ENCODE results near the gene ACAP1. TPM values are rescaled to one million over a fixed set of nuclear protein-coding genes. Genes with fewer than 3 reads are reported as not detected.
A peak's percentile ranks its signal among the peaks of the same experiment; 100 is the strongest.

ACAP1 gene
- total RNA-seq, 6 experiments from 2014 or later = 3.2 to 6.4 (median 4.9) TPM

DNA sequence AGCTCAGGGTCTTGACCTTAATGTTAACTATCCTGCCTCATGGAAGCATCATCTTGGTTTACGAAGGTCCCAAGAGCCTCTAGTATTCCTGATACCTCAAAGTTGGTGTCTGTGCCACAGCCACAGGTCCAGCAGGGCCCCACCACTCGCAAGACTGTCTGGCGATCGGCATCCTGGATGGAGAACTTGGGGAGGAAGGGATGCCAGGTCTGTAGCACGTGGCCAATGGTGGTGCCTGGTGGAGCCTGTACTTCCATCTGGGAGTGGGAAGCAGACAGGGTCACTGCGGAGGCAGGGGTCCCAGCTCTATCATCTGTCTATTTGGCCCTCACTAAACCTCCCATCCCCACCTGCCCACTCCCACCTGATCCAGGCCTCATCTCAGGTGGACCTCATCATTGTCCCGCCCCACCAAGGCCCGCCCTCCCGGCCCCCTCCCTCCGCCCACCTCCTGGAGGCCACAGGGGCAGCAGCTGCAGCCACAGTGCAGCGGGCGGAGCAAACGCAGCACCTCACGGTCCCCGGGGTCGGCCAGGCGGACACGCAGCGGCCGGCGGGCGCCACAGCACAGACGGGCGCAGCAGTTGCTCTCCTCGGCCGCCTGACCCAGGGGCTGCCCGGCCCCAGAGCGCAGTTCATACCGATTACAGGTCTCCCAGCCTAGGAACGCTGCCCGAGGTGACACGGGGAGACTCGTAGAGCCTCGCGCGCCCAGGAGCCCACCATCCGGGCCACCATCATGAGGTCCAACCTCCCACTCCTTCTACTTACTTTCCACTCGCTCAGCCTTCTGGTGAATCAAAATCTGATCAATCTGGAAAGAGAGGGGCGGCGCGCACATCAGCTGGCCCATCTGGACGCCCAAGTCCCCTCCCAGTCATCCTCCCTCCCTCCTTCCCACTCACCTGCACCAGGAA lies 56.6 kb downstream of the ACAP1 start:
- peaks cover 6% of the 10 kb centered on the region for H3K4me1 Mint-ChIP-seq (ENCODE audit: low read depth)
- H3K9me3 Mint-ChIP-seq = no peaks in the 10 kb centered on the region
- H3K4me3 Mint-ChIP-seq = peak overlapping the region; percentile 95
- TF ChIP-seq, protein P1, sequence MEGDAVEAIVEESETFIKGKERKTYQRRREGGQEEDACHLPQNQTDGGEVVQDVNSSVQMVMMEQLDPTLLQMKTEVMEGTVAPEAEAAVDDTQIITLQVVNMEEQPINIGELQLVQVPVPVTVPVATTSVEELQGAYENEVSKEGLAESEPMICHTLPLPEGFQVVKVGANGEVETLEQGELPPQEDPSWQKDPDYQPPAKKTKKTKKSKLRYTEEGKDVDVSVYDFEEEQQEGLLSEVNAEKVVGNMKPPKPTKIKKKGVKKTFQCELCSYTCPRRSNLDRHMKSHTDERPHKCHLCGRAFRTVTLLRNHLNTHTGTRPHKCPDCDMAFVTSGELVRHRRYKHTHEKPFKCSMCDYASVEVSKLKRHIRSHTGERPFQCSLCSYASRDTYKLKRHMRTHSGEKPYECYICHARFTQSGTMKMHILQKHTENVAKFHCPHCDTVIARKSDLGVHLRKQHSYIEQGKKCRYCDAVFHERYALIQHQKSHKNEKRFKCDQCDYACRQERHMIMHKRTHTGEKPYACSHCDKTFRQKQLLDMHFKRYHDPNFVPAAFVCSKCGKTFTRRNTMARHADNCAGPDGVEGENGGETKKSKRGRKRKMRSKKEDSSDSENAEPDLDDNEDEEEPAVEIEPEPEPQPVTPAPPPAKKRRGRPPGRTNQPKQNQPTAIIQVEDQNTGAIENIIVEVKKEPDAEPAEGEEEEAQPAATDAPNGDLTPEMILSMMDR (IDR thresholded peaks at IDR 0.05) = no peak
- H3K36me3 Mint-ChIP-seq (ENCODE audit: low read depth) = peaks cover 9% of the 10 kb centered on the region; the same call in 1 of the 2 replicates
- H3K27me3 Mint-ChIP-seq (ENCODE audit: insufficient read depth) = peaks cover 2% of the 10 kb centered on the region; the same call in 1 of the 2 replicates
- H3K27ac Mint-ChIP-seq = 0 out of 2 replicates have a peak overlapping the region, but pooled peaks have one; percentile 5
- DNase-seq = no peak

DNA sequence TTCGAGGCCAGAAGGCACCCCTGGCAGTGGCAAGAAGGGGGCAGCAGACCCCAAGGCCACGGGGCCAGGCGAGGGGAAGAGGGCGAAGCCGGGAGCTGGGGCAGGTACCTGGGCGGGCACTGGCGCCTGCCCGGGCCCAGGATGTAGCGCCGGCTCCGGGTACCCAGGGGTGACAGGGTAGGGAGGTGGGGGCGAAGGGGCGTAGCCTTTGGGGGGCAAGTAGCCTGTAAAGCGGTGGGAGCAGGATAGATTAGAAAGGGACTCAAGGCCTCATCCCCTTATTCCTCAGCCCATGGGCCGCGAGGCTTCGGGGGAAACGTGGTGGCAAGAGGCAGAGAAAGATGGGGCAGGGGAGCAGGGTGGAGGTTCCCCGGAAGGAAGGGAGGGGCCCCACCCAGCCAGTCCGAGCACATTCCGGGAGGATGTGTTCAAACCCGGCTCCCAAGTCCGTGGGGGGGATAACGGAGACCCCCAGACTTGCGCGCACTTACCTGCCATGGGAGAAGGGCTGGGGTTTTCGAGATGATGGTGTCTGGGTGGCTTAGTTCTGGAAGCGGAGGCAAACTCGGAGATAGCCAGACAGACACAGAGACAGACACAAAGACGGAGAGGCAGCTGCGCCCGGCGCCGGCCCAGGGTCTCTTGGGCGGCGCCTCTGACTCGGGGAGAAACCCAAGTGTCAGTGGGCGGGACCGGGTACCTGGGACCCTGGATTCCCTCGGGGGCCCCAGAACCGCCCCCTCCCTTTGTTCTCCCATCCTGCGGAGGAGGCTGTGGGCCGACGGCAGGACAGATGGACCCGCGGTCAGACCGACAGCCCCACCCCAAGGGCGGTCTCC lies 57.5 kb downstream of the ACAP1 start:
- peak overlapping the region; percentile 95 for H3K4me3 Mint-ChIP-seq
- H3K36me3 Mint-ChIP-seq (ENCODE audit: low read depth) = peaks cover 9% of the 10 kb centered on the region; the same call in 1 of the 2 replicates
- no peaks in the 10 kb centered on the region for H3K9me3 Mint-ChIP-seq
- peak overlapping the region; percentile 68; the same call in 1 of the 2 replicates for H3K27ac Mint-ChIP-seq
- DNase-seq = no peak
- H3K4me1 Mint-ChIP-seq (ENCODE audit: low read depth) = peaks cover 6% of the 10 kb centered on the region
- H3K27me3 Mint-ChIP-seq (ENCODE audit: insufficient read depth) = peaks cover 2% of the 10 kb centered on the region; the same call in 1 of the 2 replicates
- TF ChIP-seq, protein P1 (IDR thresholded peaks at IDR 0.05) = no peak; the same call in 1 of the 2 replicates

DNA sequence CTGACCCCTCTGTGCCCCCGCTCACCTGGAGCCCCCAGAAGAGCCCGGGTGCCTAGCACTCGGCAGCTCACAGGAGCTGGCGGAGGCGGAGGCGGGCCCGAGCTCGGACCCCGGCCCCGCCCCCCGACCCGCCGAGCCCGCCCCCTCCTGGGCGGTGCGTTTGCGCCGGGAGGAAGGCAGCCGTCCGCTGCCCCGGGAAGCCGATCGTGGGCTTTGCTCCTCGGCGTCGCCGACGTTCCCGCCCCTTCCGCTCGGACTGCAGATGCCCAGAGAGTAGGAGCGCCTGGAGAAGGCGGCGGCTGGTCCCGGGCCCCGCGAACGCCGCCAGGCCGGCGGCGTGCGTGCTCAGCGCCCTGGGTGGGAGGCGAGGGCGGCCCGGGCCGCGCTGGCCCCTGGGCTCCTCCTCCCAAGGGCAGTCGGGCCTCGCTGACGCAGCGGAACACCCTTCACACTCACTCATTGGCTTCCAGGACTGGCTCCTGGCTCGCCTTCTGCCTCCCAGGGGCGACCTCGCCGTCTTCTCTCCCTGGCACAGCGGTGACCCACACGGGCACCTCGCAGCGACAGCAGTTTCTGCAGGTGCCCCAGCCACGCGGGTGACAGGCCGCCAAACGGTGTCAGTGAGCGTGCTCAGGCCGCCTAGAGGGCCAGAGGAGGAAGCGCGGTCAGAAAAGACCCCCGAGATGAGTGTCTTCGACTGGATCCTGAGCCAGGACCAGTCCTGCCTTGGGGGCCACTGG lies 58.3 kb downstream of the ACAP1 start, which contains the start of gene PLSCR3:
TSS of gene PLSCR3 (minus strand) at position 74 of the 740 bp plus-strand sequence. CDS start 415 bp downstream, outside the sequence.
- H3K36me3 Mint-ChIP-seq (ENCODE audit: low read depth) = peaks cover 11% of the 10 kb centered on the region; the same call in 1 of the 2 replicates

DNA sequence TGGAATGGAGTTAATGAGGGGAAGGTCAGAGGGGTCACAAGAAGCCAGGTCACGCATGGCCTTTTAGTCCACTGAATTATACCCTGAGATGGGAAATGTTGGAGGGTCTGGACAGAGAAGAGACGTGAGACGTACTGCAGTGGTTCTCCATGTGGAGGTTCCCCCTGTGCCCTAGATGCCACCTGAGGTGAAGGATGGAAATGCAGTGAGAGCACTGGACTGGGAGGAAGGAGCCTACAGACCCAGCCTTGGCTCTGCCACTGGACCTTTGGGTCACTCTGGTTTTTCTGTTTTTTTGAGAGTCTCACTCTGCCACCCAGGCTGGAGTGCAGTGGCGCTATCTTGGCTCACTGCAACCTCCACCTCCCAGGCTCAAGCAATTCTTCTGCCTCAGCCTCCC lies 59.8 kb downstream of the ACAP1 start:
- peaks cover 12% of the 10 kb centered on the region for H3K36me3 Mint-ChIP-seq (ENCODE audit: low read depth)
- no peaks in the 10 kb centered on the region for H3K9me3 Mint-ChIP-seq
- H3K27me3 Mint-ChIP-seq (ENCODE audit: insufficient read depth) = peaks cover 2% of the 10 kb centered on the region; the same call in 1 of the 2 replicates
- TF ChIP-seq, protein P1 (IDR thresholded peaks at IDR 0.05) = no peak; the same call in 1 of the 2 replicates
- H3K4me3 Mint-ChIP-seq = no peak overlapping the region
- H3K27ac Mint-ChIP-seq = no peak overlapping the region
- DNase-seq = no peak
- peaks cover 14% of the 10 kb centered on the region for H3K4me1 Mint-ChIP-seq (ENCODE audit: low read depth)

More for the DNA sequence above, 58.3 kb downstream of the ACAP1 start, which contains the start of gene PLSCR3:
- Mint-ChIP-seq H3K27ac (peak within 1 kb of the TSS; percentile 85), H3K4me1 (ENCODE audit: low read depth) (peaks cover 8% of the 10 kb centered on the region), H3K4me3 (peak within 1 kb of the TSS; percentile 95), H3K27me3 (ENCODE audit: insufficient read depth) (peaks cover 2% of the 10 kb centered on the region; the same call in 1 of the 2 replicates), H3K9me3 (no peaks in the 10 kb centered on the region)
- peak; percentile 85 for DNase-seq
- TF ChIP-seq, protein P1 (IDR thresholded peaks at IDR 0.05) = peak; percentile 57

All from HFFc6 (cell line).